T-helper 2 cell treated with Interferon-gamma antibody and Interleukin-4, amounts not matched to agents 5 μg/mL and 100 μg/mL, for 36 hours (primary cell): Measurements from ENCODE around the gene PARD6B.
A peak's percentile ranks its signal among the peaks of the same experiment; 100 is the strongest.

ENCODE experiments used
- DNase-seq: peaks from one replicate; pipeline ENCODE4 v3.0.0; 2021; ENCODE audit warnings: low spot score
- H3K27ac Mint-ChIP-seq: one replicate; pipeline ENCODE4 v1.8.0; 2021; ENCODE audit warnings: mild to moderate bottlenecking, mixed read lengths
- H3K27me3 Mint-ChIP-seq: one replicate; pipeline ENCODE4 v1.8.0; 2021; ENCODE audit warnings: low read depth, mixed read lengths
- H3K36me3 Mint-ChIP-seq: one replicate; pipeline ENCODE4 v1.8.0; 2021; ENCODE audit warnings: low read depth, mixed read lengths
- H3K4me1 Mint-ChIP-seq: one replicate; pipeline ENCODE4 v1.8.0; 2021; ENCODE audit warnings: low read depth, mixed read lengths
- H3K4me3 Mint-ChIP-seq: one replicate; pipeline ENCODE4 v1.8.0; 2022; ENCODE audit warnings: mild to moderate bottlenecking, moderate library complexity, mixed read lengths
- H3K9me3 Mint-ChIP-seq: one replicate; pipeline ENCODE4 v1.8.0; 2021; ENCODE audit warnings: mixed read lengths

Gene PARD6B

GRCh38 chr20:50724112-50724725 lies 7.2 kb upstream of the PARD6B start:
- Mint-ChIP-seq H3K27me3 (no peaks in the 10 kb centered on the region), H3K4me3 (no peak overlapping the region), H3K9me3 (no peaks in the 10 kb centered on the region), H3K36me3 (no peaks in the 10 kb centered on the region), H3K4me1 (no peaks in the 10 kb centered on the region), H3K27ac (no peak overlapping the region)
- no peak for DNase-seq

- no peaks in the 10 kb centered on the region for H3K9me3 Mint-ChIP-seq
Measured at GRCh38 chr20:50724851-50725723, 6.3 kb upstream of the PARD6B start.

GRCh38 chr20:50725724-50726005 lies 5.7 kb upstream of the PARD6B start:
- Mint-ChIP-seq H3K9me3 (no peaks in the 10 kb centered on the region), H3K4me1 (peaks cover 3% of the 10 kb centered on the region), H3K36me3 (no peaks in the 10 kb centered on the region), H3K27me3 (no peaks in the 10 kb centered on the region), H3K4me3 (no peak overlapping the region), H3K27ac (no peak overlapping the region)
- DNase-seq, result no peak

More at GRCh38 chr20:50724851-50725723, 6.3 kb upstream of the PARD6B start:
- no peaks in the 10 kb centered on the region for H3K27me3 Mint-ChIP-seq
- no peaks in the 10 kb centered on the region for H3K4me1 Mint-ChIP-seq
- H3K4me3 Mint-ChIP-seq, result no peak overlapping the region
- peak; percentile 81 for DNase-seq
- no peak overlapping the region for H3K27ac Mint-ChIP-seq
- H3K36me3 Mint-ChIP-seq, result no peaks in the 10 kb centered on the region

- Mint-ChIP-seq H3K4me1 (peaks cover 6% of the 10 kb centered on the region), H3K27me3 (no peaks in the 10 kb centered on the region), H3K36me3 (no peaks in the 10 kb centered on the region), H3K4me3 (no peak overlapping the region), H3K9me3 (no peaks in the 10 kb centered on the region), H3K27ac (no peak overlapping the region)
- no peak for DNase-seq
Measured at GRCh38 chr20:50726955-50727791, 4.2 kb upstream of the PARD6B start.

GRCh38 chr20:50727792-50728485 lies 3.4 kb upstream of the PARD6B start:
- Mint-ChIP-seq H3K27me3 (no peaks in the 10 kb centered on the region), H3K4me1 (peaks cover 14% of the 10 kb centered on the region), H3K27ac (no peak overlapping the region), H3K9me3 (no peaks in the 10 kb centered on the region), H3K36me3 (no peaks in the 10 kb centered on the region), H3K4me3 (no peak overlapping the region)
- DNase-seq, result no peak

GRCh38 chr20:50728486-50728980 lies 2.8 kb upstream of the PARD6B start:
- Mint-ChIP-seq H3K36me3 (no peaks in the 10 kb centered on the region), H3K9me3 (no peaks in the 10 kb centered on the region), H3K4me3 (no peak overlapping the region), H3K27me3 (no peaks in the 10 kb centered on the region), H3K4me1 (peaks cover 18% of the 10 kb centered on the region), H3K27ac (no peak overlapping the region)
- no peak for DNase-seq

- DNase-seq, result no peak
- H3K4me1 Mint-ChIP-seq, result peaks cover 19% of the 10 kb centered on the region
- no peak overlapping the region for H3K27ac Mint-ChIP-seq
- H3K27me3 Mint-ChIP-seq, result no peaks in the 10 kb centered on the region
- H3K36me3 Mint-ChIP-seq, result no peaks in the 10 kb centered on the region
- no peak overlapping the region for H3K4me3 Mint-ChIP-seq
- no peaks in the 10 kb centered on the region for H3K9me3 Mint-ChIP-seq
Measured at GRCh38 chr20:50728981-50729874, 2.2 kb upstream of the PARD6B start.

GRCh38 chr20:50729901-50730764 lies 1.2 kb upstream of the PARD6B start:
- Mint-ChIP-seq H3K9me3 (no peaks in the 10 kb centered on the region), H3K4me1 (peaks cover 19% of the 10 kb centered on the region), H3K4me3 (peak overlapping the region; percentile 81), H3K36me3 (no peaks in the 10 kb centered on the region), H3K27ac (peak overlapping the region; percentile 67), H3K27me3 (no peaks in the 10 kb centered on the region)
- no peak for DNase-seq

- H3K9me3 Mint-ChIP-seq, result no peaks in the 10 kb centered on the region
- H3K27ac Mint-ChIP-seq, result peak overlapping the region; percentile 55
- no peaks in the 10 kb centered on the region for H3K36me3 Mint-ChIP-seq
- H3K27me3 Mint-ChIP-seq, result no peaks in the 10 kb centered on the region
- H3K4me1 Mint-ChIP-seq, result peaks cover 20% of the 10 kb centered on the region
- no peak for DNase-seq
- peak overlapping the region; percentile 81 for H3K4me3 Mint-ChIP-seq
Measured at GRCh38 chr20:50730765-50731054, 670 bp upstream of the PARD6B start.

- DNase-seq, result peak; percentile 7
- no peaks in the 10 kb centered on the region for H3K9me3 Mint-ChIP-seq
- no peaks in the 10 kb centered on the region for H3K27me3 Mint-ChIP-seq
- H3K36me3 Mint-ChIP-seq, result no peaks in the 10 kb centered on the region
- peaks cover 23% of the 10 kb centered on the region for H3K4me1 Mint-ChIP-seq
- H3K4me3 Mint-ChIP-seq, result peak overlapping the region; percentile 84
- H3K27ac Mint-ChIP-seq, result peak overlapping the region; percentile 73
Measured at GRCh38 chr20:50731930-50732690, 730 bp downstream of the PARD6B start.

GRCh38 chr20:50733644-50734349 lies 2.4 kb downstream of the PARD6B start:
- Mint-ChIP-seq H3K36me3 (no peaks in the 10 kb centered on the region), H3K4me3 (no peak overlapping the region), H3K27ac (no peak overlapping the region), H3K4me1 (peaks cover 25% of the 10 kb centered on the region), H3K27me3 (no peaks in the 10 kb centered on the region), H3K9me3 (no peaks in the 10 kb centered on the region)
- no peak for DNase-seq
